Fibroblast of lung (primary cell): Measurements from ENCODE around the gene NANOS3. TPM values are rescaled to one million over a fixed set of nuclear protein-coding genes. Genes with fewer than 3 reads are reported as not detected.
"Not testable (repeated sequence)": the region's sequence is repeated elsewhere in the genome, so short reads cannot be mapped to it uniquely, and the experiment has no call there.

Experiments
- DNase-seq, 2 donors: peaks; one replicate each; pipeline versions ENCODE4 v3.0.0 to v3.0.0-alpha.2; 2010; ENCODE audit warnings: low read depth in 2 of 2
- H2AFZ ChIP-seq: 2 replicates; pipeline ENCODE4 v1.5.1; 2012; ENCODE audit warnings: low read length, control low read depth, inconsistent platforms
- H3K27ac ChIP-seq: 2 replicates; pipeline ENCODE4 v1.5.1; 2011; ENCODE audit warnings: low read length, control low read depth; ENCODE audit not compliant: insufficient read depth
- H3K27me3 ChIP-seq: 2 replicates; pipeline ENCODE4 v1.5.1; 2011; ENCODE audit warnings: mild to moderate bottlenecking, low read length; ENCODE audit not compliant: control insufficient read depth, insufficient read depth
- H3K36me3 ChIP-seq: 2 replicates; pipeline ENCODE4 v1.5.1; 2011; ENCODE audit warnings: low read length; ENCODE audit not compliant: control insufficient read depth, insufficient read depth
- H3K4me1 ChIP-seq: 2 replicates; pipeline ENCODE4 v1.5.1; 2011; ENCODE audit warnings: low read length; ENCODE audit not compliant: control insufficient read depth, insufficient read depth; ENCODE audit errors: extremely low read depth
- H3K4me2 ChIP-seq: 2 replicates; pipeline ENCODE4 v1.5.1; 2011; ENCODE audit warnings: low read length, control low read depth; ENCODE audit not compliant: insufficient read depth; ENCODE audit errors: extremely low read depth
- H3K4me3 ChIP-seq, 4 experiments: fragments of 200-600 bp in 1 of 4; sonication (generic) in 1 of 4; replicated peaks in 1 of 4; 2 replicates each; pipeline ENCODE4 v1.5.1; 2011 to 2016; ENCODE audit warnings: low read length in 4 of 4, low read depth in 3 of 4, mild to moderate bottlenecking in 3 of 4, control low read depth in 2 of 4, inconsistent platforms in 1 of 4, mixed read lengths in 1 of 4; ENCODE audit not compliant: insufficient read depth in 1 of 4; ENCODE audit errors: control extremely low read depth in 1 of 4
- H3K79me2 ChIP-seq: 2 replicates; pipeline ENCODE4 v1.5.1; 2012; ENCODE audit warnings: mild to moderate bottlenecking, low read length, inconsistent platforms; ENCODE audit not compliant: control insufficient read depth, insufficient read depth
- H3K9ac ChIP-seq: 2 replicates; pipeline ENCODE4 v1.5.1; 2011; ENCODE audit warnings: mild to moderate bottlenecking, low read length, control low read depth; ENCODE audit not compliant: insufficient read depth
- H3K9me3 ChIP-seq: 2 replicates; pipeline ENCODE4 v1.5.1; 2012; ENCODE audit warnings: low read depth, low read length; ENCODE audit not compliant: control insufficient read depth, insufficient read depth
- H4K20me1 ChIP-seq: 2 replicates; pipeline ENCODE4 v1.5.1; 2011; ENCODE audit warnings: low read length; ENCODE audit not compliant: control insufficient read depth, insufficient read depth; ENCODE audit errors: extremely low read depth
- CTCF ChIP-seq, 2 donors: IDR thresholded peaks in 1 of 2; conservative IDR thresholded peaks in 1 of 2; 1 replicate in 1 of 2; 2 replicates in 1 of 2; pipeline ENCODE4 v1.5.1; 2011 to 2012; ENCODE audit warnings: low read length in 2 of 2, control low read depth in 1 of 2, inconsistent platforms in 1 of 2, low read depth in 1 of 2, mild to moderate bottlenecking in 1 of 2
- EZH2 ChIP-seq: IDR thresholded peaks from 2 replicates; pipeline ENCODE4 v1.5.1; 2012; ENCODE audit warnings: low read length, control low read depth, mild to moderate bottlenecking; ENCODE audit errors: missing control alignments
- polyA plus RNA-seq, 2 donors: library from polyadenylated mRNA; depleted of rRNA in 1 of 2; stranded (reverse) in 1 of 2; unstranded in 1 of 2; fragments of >200 nt; gene quantifications; 2 replicates each; pipeline ENCODE4 v1.2.1, GENCODE V29; 2011 to 2012; ENCODE audit warnings: missing spikeins in 1 of 2
- total RNA-seq: library from RNA; depleted of rRNA; stranded (reverse); fragments of >200 nt; gene quantifications from 2 replicates; pipeline ENCODE4 v1.2.1, GENCODE V29; 2014

Gene NANOS3
- total and polyA plus RNA-seq, 2 donors (not counting 1 experiment from before 2014, with no cell fraction given) = not detected

DNA sequence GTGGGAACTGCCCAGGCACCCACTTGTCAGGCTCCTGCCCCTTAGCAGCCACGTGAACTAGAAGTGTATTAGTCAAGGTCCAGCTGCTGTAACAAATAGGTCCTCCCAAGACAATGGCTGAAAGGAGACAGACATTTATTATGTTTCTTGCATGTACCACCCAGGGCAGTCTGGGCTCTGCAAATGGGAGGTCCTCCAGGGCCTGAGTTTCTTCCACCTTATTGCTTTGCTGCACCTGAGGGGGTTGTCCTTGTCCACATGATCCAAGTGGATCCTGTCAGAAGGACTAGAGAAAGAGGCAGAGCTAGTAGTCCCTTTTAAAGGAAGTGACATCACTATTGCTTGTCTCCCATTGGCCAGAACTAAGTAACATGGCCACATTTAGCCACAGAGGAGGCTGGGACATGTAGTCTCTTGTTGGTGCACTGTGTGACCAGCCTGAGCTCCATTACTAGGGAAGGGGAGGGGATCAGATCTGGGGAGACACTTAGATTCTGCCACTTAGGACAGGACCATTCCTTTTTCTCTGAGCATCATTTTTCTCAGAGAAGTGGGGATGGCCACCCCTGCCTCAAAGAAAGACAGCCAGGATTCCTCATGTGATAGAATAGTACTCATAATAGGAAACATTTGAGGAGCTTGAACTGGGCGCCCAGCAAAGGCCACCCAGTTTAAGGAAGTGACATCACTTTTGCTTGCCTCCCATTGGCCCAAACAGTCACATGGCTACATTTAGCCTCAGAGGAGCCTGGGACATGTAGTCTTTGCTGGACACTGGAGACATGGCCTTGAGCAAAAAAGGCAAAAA, 44.2 kb downstream of the NANOS3 start:
- Histone ChIP-seq H4K20me1 (no peaks in the 10 kb centered on the region), H3K4me3 (no peak overlapping the region), H2AFZ (no peak overlapping the region), H3K4me2 (no peak overlapping the region), H3K27ac (no peak overlapping the region), H3K9me3 (no peaks in the 10 kb centered on the region), H3K9ac (no peak overlapping the region), H3K27me3 (no peaks in the 10 kb centered on the region), H3K4me1 (no peaks in the 10 kb centered on the region), H3K36me3 (peaks cover 20% of the 10 kb centered on the region), H3K79me2 (no peaks in the 10 kb centered on the region)
- TF ChIP-seq CTCF (conservative IDR thresholded peaks at IDR 0.05 in 1 of 2, IDR thresholded peaks at IDR 0.05 in 1 of 2; ENCODE audit: low read depth in 1 of 2, low read length in 2 of 2) = no peak
- no peak for TF ChIP-seq EZH2
- DNase-seq = peak; percentile 48 to 57

GRCh38 chr19:13922118-13922517, 45.2 kb downstream of the NANOS3 start:
- not testable (repeated sequence) for H3K4me3 ChIP-seq, H3K9me3 ChIP-seq, H3K27ac ChIP-seq, H3K79me2 ChIP-seq, H3K4me1 ChIP-seq, H3K4me2 ChIP-seq, H2AFZ ChIP-seq, H3K9ac ChIP-seq, H3K27me3 ChIP-seq, H4K20me1 ChIP-seq, DNase-seq
- peaks cover 23% of the 10 kb centered on the region for H3K36me3 ChIP-seq

GRCh38 chr19:13923194-13923987, 46.5 kb downstream of the NANOS3 start:
- Histone ChIP-seq H3K4me3 (no peak overlapping the region), H3K27ac (no peak overlapping the region), H3K79me2 (no peaks in the 10 kb centered on the region), H3K9me3 (no peaks in the 10 kb centered on the region), H3K36me3 (peaks cover 22% of the 10 kb centered on the region), H3K27me3 (no peaks in the 10 kb centered on the region), H3K4me1 (no peaks in the 10 kb centered on the region), H3K9ac (no peak overlapping the region), H3K4me2 (no peak overlapping the region), H4K20me1 (no peaks in the 10 kb centered on the region), H2AFZ (no peak overlapping the region)
- TF ChIP-seq EZH2 (no peak), CTCF (conservative IDR thresholded peaks at IDR 0.05 in 1 of 2, IDR thresholded peaks at IDR 0.05 in 1 of 2; ENCODE audit: low read depth in 1 of 2, low read length in 2 of 2) (no peak)
- no peak for DNase-seq
